ENCODE data around the gene TMEM150B.

Gene TMEM150B

GRCh38 chr19:55276720-55277430, 48.3 kb downstream of the TMEM150B start:
- no peak for DNase-seq (ENCODE audit: low read depth)

GRCh38 chr19:55275851-55276719, 49.1 kb downstream of the TMEM150B start:
- no peak for DNase-seq (ENCODE audit: low read depth)

- DNase-seq (ENCODE audit: low read depth), result no peak
These were observed 51.0 kb downstream of the TMEM150B start for GRCh38 chr19:55273978-55274707.

- DNase-seq (ENCODE audit: low read depth), result no peak
These were observed 53.0 kb downstream of the TMEM150B start for GRCh38 chr19:55272142-55272541.

- DNase-seq (ENCODE audit: low read depth), result no peak
These were observed 54.8 kb downstream of the TMEM150B start for GRCh38 chr19:55270172-55270942.

GRCh38 chr19:55269299-55269698, 55.8 kb downstream of the TMEM150B start:
- DNase-seq (ENCODE audit: low read depth), result no peak

- DNase-seq (ENCODE audit: low read depth), result no peak
These were observed 58.3 kb downstream of the TMEM150B start for GRCh38 chr19:55266840-55267239.

GRCh38 chr19:55266404-55266803, 58.7 kb downstream of the TMEM150B start:
- DNase-seq (ENCODE audit: low read depth), result no peak

- no peak for DNase-seq (ENCODE audit: low read depth)
These were observed 59.3 kb downstream of the TMEM150B start for GRCh38 chr19:55265723-55266386.

- DNase-seq (ENCODE audit: low read depth), result no peak
These were observed 60.0 kb downstream of the TMEM150B start for GRCh38 chr19:55265173-55265572.

- no peak for DNase-seq (ENCODE audit: low read depth)
These were observed 60.6 kb downstream of the TMEM150B start for GRCh38 chr19:55264531-55264930.
